Psoas muscle (tissue), 8 donors: ENCODE data around the gene MICAL3. TPM values are rescaled to one million over a fixed set of nuclear protein-coding genes. Genes with fewer than 3 reads are reported as not detected.

Source experiments
- ATAC-seq, 4 donors: fragments of 200-7000 bp; cut with Tn5 transposase; one replicate each; pipeline ENCODE4 v1.9.1; 2020; ENCODE audit warnings: moderate library complexity in 3 of 4, mild to moderate bottlenecking in 2 of 4
- DNase-seq, 2 donors: peaks; one replicate each; pipeline ENCODE4 v3.0.0-alpha.2; 2020
- H3K27ac ChIP-seq: fragments of 200-600 bp; one replicate; pipeline ENCODE4 v1.8.0; 2022
- H3K27me3 ChIP-seq, 3 donors: fragments of 200-600 bp in 1 of 3; one replicate each; pipeline versions ENCODE4 v1.6.1 to v1.8.0; 2013 to 2022; ENCODE audit warnings: low read length in 2 of 3, mild to moderate bottlenecking in 2 of 3, moderate library complexity in 1 of 3; ENCODE audit not compliant: insufficient read depth in 3 of 3
- H3K36me3 ChIP-seq, 2 donors: fragments of 200-600 bp in 1 of 2; one replicate each; pipeline versions ENCODE4 v1.6.1 to v1.8.0; 2013 to 2022; ENCODE audit warnings: low read depth in 1 of 2, mild to moderate bottlenecking in 1 of 2, moderate library complexity in 1 of 2; ENCODE audit not compliant: insufficient read depth in 1 of 2
- H3K4me1 ChIP-seq: fragments of 200-600 bp; one replicate; pipeline ENCODE4 v1.8.0; 2022
- H3K4me3 ChIP-seq: fragments of 200-600 bp; one replicate; pipeline ENCODE4 v1.8.0; 2022; ENCODE audit warnings: mild to moderate bottlenecking
- H3K9me3 ChIP-seq: fragments of 200-600 bp; one replicate; pipeline ENCODE4 v1.8.0; 2022
- WGBS, 3 donors: extraction: QIAGEN DNeasy Blood & Tissue Kit; methylation state at CpG; one replicate each; pipeline versions ENCODE4 v1.1.6 to v1.1.7; 2013; 5-methylcytosine and 5-hydroxymethylcytosine counted together
- intact Hi-C, 2 donors: fragments of 100-400 bp; cut with DNase I; formaldehyde crosslinking; loops; one replicate each; pipeline versions ENCODE4 v1.11.0 to v1.14.2; 2022
- polyA plus RNA-seq, 3 donors: library from polyadenylated mRNA; stranded (reverse); fragments of 200-250 nt; gene quantifications; one replicate each; pipeline ENCODE4 v1.2.3, GENCODE V29; 2013
- total RNA-seq, 4 donors: library from RNA; stranded (reverse); fragmentation: NEBNext Ultra II Directional in 2 of 4; extraction: Animal tissue kit (Norgen Biotek cat#: 25700) in 2 of 4; gene quantifications; one replicate each; pipeline versions ENCODE4 v1.2.1 to v1.2.4, GENCODE V29; 2021 to 2023
- TF ChIP-seq, protein P1 (sequence below): fragments of 200-600 bp; IDR thresholded peaks from one replicate; pipeline ENCODE4 v1.8.0; 2022; ENCODE audit warnings: antibody characterized with exemption
- donor health status: healthy with polysubstance abuse.
- donor health status: DM: no; HTN: no; CAD: no; lungs with moderate emphysema.
- donor health status: Bipolar disorder and iron deficiency.
- donor health status: healthy.
- donor health status: DM: yes; HTN: yes; CAD: no.
- donor health status: DM: no; HTN: no; CAD: no.
- donor health status: DM: no; HTN: no; CAD: no.
- donor health status: DM: yes; HTN: yes; CAD: no.

MICAL3 gene
- total and polyA plus RNA-seq, 7 donors: 2.1 to 38.3 (median 15.5) TPM

DNA sequence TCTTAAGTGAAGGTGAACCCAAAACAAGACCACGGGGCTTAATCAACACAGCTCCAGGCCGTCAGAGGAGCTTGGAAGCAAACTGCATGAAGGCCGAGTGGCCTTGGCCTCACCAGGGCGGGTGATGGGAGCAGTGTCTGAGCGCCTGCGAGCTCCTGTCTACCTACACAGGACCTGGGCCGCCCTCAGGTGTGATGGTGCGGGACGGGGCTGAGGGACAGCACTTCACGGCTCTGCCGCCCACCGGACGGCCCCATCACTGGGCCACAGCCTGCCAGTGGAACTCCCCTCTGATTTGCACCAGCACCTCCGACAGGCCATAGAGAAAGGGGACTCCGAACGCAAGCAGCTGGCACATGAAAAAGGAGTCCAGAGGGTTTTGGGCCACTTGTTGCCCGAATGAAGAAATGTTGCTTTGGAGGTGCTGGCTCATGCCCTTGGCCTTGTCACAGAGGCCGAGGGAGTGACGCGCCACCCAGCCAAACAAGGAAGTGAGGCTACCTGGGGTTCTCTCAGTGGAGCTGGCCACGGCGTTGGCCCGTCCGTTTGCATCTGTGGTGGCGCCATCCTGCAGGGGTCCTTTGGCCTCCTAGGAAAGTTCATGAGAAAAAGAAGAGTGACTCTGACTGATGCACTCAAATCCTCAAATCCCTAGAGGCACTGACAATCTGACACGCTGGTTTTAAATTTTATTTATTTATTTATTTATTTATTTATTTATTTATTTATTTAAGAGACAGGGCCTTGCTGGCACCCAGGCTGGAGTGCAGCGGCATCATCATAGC lies 159.8 kb downstream of the MICAL3 start:
- WGBS, 3 donors: 96 to 97% (median 97%) methylated on average over 25 to 27 of the region's 27 CpGs
- H3K9me3 ChIP-seq: no peaks in the 10 kb centered on the region
- intact Hi-C loops: no loop called here
- no peak overlapping the region for H3K27ac ChIP-seq
- TF ChIP-seq, protein P1, sequence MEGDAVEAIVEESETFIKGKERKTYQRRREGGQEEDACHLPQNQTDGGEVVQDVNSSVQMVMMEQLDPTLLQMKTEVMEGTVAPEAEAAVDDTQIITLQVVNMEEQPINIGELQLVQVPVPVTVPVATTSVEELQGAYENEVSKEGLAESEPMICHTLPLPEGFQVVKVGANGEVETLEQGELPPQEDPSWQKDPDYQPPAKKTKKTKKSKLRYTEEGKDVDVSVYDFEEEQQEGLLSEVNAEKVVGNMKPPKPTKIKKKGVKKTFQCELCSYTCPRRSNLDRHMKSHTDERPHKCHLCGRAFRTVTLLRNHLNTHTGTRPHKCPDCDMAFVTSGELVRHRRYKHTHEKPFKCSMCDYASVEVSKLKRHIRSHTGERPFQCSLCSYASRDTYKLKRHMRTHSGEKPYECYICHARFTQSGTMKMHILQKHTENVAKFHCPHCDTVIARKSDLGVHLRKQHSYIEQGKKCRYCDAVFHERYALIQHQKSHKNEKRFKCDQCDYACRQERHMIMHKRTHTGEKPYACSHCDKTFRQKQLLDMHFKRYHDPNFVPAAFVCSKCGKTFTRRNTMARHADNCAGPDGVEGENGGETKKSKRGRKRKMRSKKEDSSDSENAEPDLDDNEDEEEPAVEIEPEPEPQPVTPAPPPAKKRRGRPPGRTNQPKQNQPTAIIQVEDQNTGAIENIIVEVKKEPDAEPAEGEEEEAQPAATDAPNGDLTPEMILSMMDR: no peak
- no peaks in the 10 kb centered on the region for H3K27me3 ChIP-seq
- no peak for DNase-seq
- H3K4me3 ChIP-seq: no peak overlapping the region
- no peak for ATAC-seq
- H3K4me1 ChIP-seq: peaks cover 25% of the 10 kb centered on the region
- H3K36me3 ChIP-seq: peaks cover 3 to 56% of the 10 kb centered on the region in 2 donors

DNA sequence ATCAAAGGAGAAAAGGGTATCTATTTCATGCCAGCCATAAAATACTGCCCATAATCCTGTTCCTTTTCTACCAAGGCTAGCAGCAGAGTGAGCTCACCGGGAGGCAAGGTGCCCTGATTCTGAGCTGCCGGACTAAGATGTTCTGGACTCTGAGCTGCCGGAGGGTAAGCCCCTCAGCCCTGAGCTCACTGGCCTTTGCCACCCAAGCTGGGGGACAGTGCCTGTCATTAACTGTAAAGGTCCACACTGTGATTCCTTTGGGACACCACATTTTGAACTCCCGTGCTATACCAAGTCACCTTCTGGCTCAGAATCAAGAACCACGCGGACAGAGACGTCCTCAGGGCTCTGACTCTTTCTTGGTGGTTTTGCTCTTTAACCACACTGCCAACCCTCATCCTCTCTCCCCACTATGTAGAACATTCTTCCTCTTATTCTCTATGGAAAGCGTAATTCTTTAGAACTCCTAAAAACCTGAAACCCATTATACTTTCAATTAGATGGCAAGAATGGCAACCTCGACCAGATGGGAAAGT lies 161.6 kb downstream of the MICAL3 start:
- ATAC-seq (no peak), DNase-seq (no peak)
- TF ChIP-seq, protein P1: no peak
- Histone ChIP-seq H3K27me3 (no peaks in the 10 kb centered on the region), H3K4me3 (no peak overlapping the region), H3K9me3 (no peaks in the 10 kb centered on the region), H3K36me3 (peaks cover 0 to 46% of the 10 kb centered on the region in 2 donors), H3K27ac (no peak overlapping the region), H3K4me1 (peaks cover 27% of the 10 kb centered on the region)
- WGBS, 3 donors: 86 to 90% (median 89%) methylated on average over 9 of the region's 9 CpGs
- intact Hi-C loops: no loop called here

DNA sequence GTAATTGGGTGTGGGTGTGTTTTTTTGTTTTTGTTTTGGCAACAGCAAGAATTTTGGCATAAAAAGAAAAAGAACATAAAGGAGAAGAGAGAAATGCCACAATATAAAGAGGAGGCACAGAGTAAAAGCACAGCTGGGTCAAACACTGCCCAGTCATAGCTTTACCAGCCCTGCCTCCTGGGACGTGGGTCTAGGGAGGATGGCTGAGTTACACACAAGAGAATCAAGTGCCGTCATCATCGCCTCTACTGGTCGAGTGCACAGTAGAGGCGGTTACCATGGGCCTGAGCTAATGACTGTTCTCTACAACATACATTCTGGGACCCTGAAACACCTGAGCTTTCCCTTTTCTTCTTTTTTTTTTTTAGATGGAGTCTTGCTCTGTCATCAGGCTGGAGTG lies 162.5 kb downstream of the MICAL3 start:
- H3K36me3 ChIP-seq: peaks cover 0 to 46% of the 10 kb centered on the region in 2 donors
- intact Hi-C loops: no loop called here
- H3K27ac ChIP-seq: no peak overlapping the region

DNA sequence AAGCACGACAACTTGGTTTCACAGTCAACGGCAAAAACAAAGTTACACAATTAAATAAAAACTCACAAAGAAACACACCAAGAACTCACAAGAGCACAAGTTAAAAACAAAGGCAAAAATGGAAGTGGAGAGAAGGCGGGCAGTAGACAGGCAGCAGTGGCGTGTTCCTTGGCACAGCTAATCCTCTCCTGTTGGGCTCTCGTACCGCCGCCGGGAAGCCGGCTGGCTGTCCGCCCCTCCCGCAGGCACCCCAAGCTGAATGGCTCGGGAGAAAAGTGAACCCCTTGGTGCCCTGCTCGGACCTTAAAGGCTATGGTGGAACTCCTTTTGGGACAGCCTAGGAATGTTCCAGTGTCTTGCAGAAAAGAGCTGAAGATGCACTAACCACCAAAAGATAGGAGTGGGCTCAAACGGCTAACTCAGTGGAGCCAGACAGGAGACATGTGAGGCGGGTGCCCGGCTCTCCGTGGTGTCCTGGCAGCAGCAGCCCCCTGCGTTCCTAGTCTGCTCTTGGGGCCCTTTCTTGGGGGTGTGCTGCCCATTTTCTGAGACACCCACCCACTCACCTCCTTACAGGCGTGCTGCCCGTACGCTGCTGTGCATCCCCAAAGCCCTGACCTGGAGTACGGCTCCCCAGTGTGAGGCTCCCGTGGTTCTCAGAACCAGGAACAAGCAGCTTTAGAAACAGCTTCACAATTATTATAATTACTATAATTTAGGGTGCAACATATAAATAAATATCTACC lies 164.0 kb downstream of the MICAL3 start:
- peaks cover 0 to 37% of the 10 kb centered on the region in 2 donors for H3K36me3 ChIP-seq
- intact Hi-C loops: no loop called here
- no peak overlapping the region for H3K4me3 ChIP-seq
- ATAC-seq (peak; percentile 33 to 76 (median 52)), DNase-seq (no peak)
- no peaks in the 10 kb centered on the region for H3K27me3 ChIP-seq
- 52 to 71% (median 56%) methylated on average over 23 of the region's 23 CpGs for WGBS, 3 donors
- H3K27ac ChIP-seq: peak overlapping the region; percentile 82
- TF ChIP-seq, protein P1: no peak
- H3K9me3 ChIP-seq: no peaks in the 10 kb centered on the region
- H3K4me1 ChIP-seq: peaks cover 18% of the 10 kb centered on the region

More for the DNA sequence above, 162.5 kb downstream of the MICAL3 start:
- Histone ChIP-seq H3K4me3 (no peak overlapping the region), H3K9me3 (no peaks in the 10 kb centered on the region), H3K4me1 (peaks cover 20% of the 10 kb centered on the region), H3K27me3 (no peaks in the 10 kb centered on the region)
- ATAC-seq: no peak
- WGBS, 3 donors: 84 to 91% (median 91%) methylated on average over 5 of the region's 5 CpGs
- TF ChIP-seq, protein P1: no peak
- DNase-seq: no peak
